Sigmoid colon (tissue), 4 donors: Measurements from ENCODE around the gene GNS.

Source experiments
- CTCF ChIP-seq, 4 experiments: fragments of 450-650 bp in 3 of 4; fragments of 200-600 bp in 1 of 4; IDR thresholded peaks; one replicate each; pipeline ENCODE4 v1.5.1; 2016 to 2019; ENCODE audit warnings: antibody characterized with exemption in 4 of 4, mild to moderate bottlenecking in 3 of 4, moderate library complexity in 2 of 4
- POLR2A ChIP-seq, 2 donors: fragments of 450-650 bp; IDR thresholded peaks; one replicate each; pipeline ENCODE4 v1.6.1; 2016; ENCODE audit warnings: antibody characterized with exemption in 2 of 2, mild to moderate bottlenecking in 2 of 2, moderate library complexity in 2 of 2
- POLR2AphosphoS5 ChIP-seq, 4 donors: sonication (generic); formaldehyde crosslinking; IDR thresholded peaks; one replicate each; pipeline ENCODE4 v1.6.1; 2017; ENCODE audit warnings: antibody characterized with exemption in 4 of 4

GRCh38 chr12:64679487-64680001 is 79.7 kb downstream of the GNS start:
- TF ChIP-seq CTCF (IDR thresholded peaks at IDR 0.05): no peak
- TF ChIP-seq POLR2AphosphoS5 (IDR thresholded peaks at IDR 0.05): peak; percentile 29 to 66 (median 44)
- TF ChIP-seq POLR2A (IDR thresholded peaks at IDR 0.05): no peak
